PC-3 (cell line): ENCODE measurements around the gene CASKIN1.

ENCODE experiments used
- EZH2 ChIP-seq: fragments of 300-600 bp; sonication (generic); IDR thresholded peaks from one replicate; pipeline ENCODE4 v1.6.1; 2017; ENCODE audit warnings: antibody characterized with exemption, mild to moderate bottlenecking, low read length; ENCODE audit not compliant: unreplicated experiment
- EZH2phosphoT487 ChIP-seq: fragments of 300-600 bp; sonication (generic); IDR thresholded peaks from 2 replicates; pipeline ENCODE4 v1.6.1; 2018; ENCODE audit warnings: mild to moderate bottlenecking, antibody characterized with exemption, low read length, borderline replicate concordance
- TF ChIP-seq, protein P1 (sequence below): fragments of 300-600 bp; sonication (generic); conservative IDR thresholded peaks from 2 replicates; pipeline ENCODE4 v1.5.1; 2017; ENCODE audit warnings: antibody characterized with exemption, low read depth, mild to moderate bottlenecking, low read length

DNA sequence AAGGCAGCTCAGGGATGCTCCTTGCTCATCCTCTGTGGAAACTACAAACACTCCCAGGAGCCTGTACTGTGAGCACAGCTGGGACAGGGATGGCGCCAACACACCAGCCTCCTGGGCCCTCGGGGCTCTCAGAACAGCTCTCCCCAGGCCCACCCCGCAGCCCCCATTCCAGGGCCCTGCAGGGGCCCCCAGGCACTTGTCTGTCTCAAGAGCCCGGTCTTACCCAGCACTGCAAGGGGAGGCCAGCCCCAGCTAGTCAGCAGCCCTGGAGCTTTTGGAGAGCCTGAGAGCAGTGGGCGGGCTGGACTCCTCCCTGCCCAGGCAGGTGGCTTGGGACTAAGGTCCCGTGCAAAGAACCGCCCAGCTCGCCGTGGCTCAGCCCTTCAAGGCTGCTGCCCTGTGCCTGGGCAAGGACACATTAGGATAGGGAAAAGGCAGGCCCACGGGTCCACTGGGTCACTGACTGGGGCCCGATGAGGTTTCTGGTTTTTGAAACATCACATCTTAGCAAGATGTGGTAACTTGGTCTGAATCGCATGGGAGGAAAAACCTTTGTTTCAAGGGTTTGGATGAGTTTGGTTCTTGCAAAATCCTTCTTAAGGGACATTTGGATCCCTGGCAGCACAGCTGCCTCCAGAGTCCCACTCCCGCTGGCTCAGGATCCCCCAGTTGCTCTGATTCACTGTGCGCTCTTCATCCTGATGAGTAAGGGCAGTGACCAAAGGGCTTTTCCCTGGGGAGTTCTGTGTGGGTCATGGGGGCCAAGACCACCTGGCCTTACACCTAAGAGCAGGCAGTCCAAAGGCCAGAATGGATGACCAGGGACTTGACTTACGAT is 42.7 kb upstream of the CASKIN1 start:
- no peak for TF ChIP-seq EZH2
- TF ChIP-seq, protein P1, sequence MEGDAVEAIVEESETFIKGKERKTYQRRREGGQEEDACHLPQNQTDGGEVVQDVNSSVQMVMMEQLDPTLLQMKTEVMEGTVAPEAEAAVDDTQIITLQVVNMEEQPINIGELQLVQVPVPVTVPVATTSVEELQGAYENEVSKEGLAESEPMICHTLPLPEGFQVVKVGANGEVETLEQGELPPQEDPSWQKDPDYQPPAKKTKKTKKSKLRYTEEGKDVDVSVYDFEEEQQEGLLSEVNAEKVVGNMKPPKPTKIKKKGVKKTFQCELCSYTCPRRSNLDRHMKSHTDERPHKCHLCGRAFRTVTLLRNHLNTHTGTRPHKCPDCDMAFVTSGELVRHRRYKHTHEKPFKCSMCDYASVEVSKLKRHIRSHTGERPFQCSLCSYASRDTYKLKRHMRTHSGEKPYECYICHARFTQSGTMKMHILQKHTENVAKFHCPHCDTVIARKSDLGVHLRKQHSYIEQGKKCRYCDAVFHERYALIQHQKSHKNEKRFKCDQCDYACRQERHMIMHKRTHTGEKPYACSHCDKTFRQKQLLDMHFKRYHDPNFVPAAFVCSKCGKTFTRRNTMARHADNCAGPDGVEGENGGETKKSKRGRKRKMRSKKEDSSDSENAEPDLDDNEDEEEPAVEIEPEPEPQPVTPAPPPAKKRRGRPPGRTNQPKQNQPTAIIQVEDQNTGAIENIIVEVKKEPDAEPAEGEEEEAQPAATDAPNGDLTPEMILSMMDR: no peak
- no peak for TF ChIP-seq EZH2phosphoT487
